Activated CD4-positive, alpha-beta T cell treated with anti-CD3 and anti-CD28 coated beads for 36 hours (primary cell): Measurements from ENCODE around the gene KIF6. TPM values are rescaled to one million over a fixed set of nuclear protein-coding genes. Genes with fewer than 3 reads are reported as not detected.

Experiments used
- ATAC-seq: fragments of 200-7000 bp; cut with Tn5 transposase; one replicate; pipeline ENCODE4 v1.10.0; 2021; ENCODE audit warnings: mild to moderate bottlenecking, moderate library complexity
- CTCF ChIA-PET: fragments of 350-600 bp; sonication (Branson Sonifier 250); formaldehyde crosslinking; loops from one replicate; lab custom pipeline; 2021; ENCODE audit warnings: antibody characterized with exemption; lab: Charles Lee
- POLR2A ChIA-PET: fragments of 350-600 bp; sonication (Branson Sonifier 250); formaldehyde crosslinking; loops from one replicate; lab custom pipeline; 2021; ENCODE audit warnings: antibody characterized with exemption, inconsistent platforms; lab: Charles Lee
- DNase-seq: peaks from one replicate; pipeline ENCODE4 v3.0.0-alpha.2; 2020
- H3K27ac Mint-ChIP-seq: one replicate; pipeline ENCODE4 v1.8.0; 2021; ENCODE audit warnings: mixed read lengths
- H3K27me3 Mint-ChIP-seq: one replicate; pipeline ENCODE4 v1.8.0; 2021; ENCODE audit warnings: mixed read lengths
- H3K36me3 Mint-ChIP-seq: one replicate; pipeline ENCODE4 v1.8.0; 2021; ENCODE audit warnings: low read depth, mixed read lengths
- H3K4me1 Mint-ChIP-seq: one replicate; pipeline ENCODE4 v1.8.0; 2021; ENCODE audit warnings: mixed read lengths
- H3K4me3 Mint-ChIP-seq: one replicate; pipeline ENCODE4 v1.8.0; 2021; ENCODE audit warnings: mild to moderate bottlenecking, moderate library complexity, mixed read lengths
- H3K9me3 Mint-ChIP-seq: one replicate; pipeline ENCODE4 v1.8.0; 2021; ENCODE audit warnings: low read depth, mixed read lengths
- intact Hi-C, 2 experiments: fragments of 100-400 bp; cut with DNase I in 1 of 2; cut with micrococcal nuclease in 1 of 2; formaldehyde crosslinking; loops; one replicate each; pipeline versions ENCODE4 v1.14.2 to v1.15.1; 2022 to 2024; cut with DNase I, micrococcal nuclease
- total RNA-seq, 2 experiments: library from RNA; stranded (reverse); gene quantifications; one replicate each; pipeline ENCODE4 v1.2.3, GENCODE V29; 2021

KIF6 gene
- total RNA-seq, 2 experiments from 2014 or later: 0.43 to 0.49 TPM

- Mint-ChIP-seq H3K9me3 (peaks cover 7% of the 10 kb centered on the region), H3K27me3 (peaks cover 21% of the 10 kb centered on the region), H3K36me3 (peaks cover 4% of the 10 kb centered on the region), H3K27ac (no peak overlapping the region), H3K4me1 (peaks cover 6% of the 10 kb centered on the region), H3K4me3 (no peak overlapping the region)
- ChIA-PET CTCF (interaction anchor here (0.6 kb wide), 1 partner anchor 89 kb away, joined by 3 read pairs; no protein-coding TSS in a partner anchor), POLR2A (interaction anchor here (0.7 kb wide), 1 partner anchor 239 kb away, joined by 7 read pairs; no protein-coding TSS in a partner anchor)
- intact Hi-C loops: no loop called here
- DNase-seq (no peak), ATAC-seq (no peak)
These were observed 271.2 kb downstream of the KIF6 start for GRCh38 chr6:39453956-39454524.

- Mint-ChIP-seq H3K4me1 (peaks cover 6% of the 10 kb centered on the region), H3K27ac (no peak overlapping the region), H3K36me3 (peaks cover 4% of the 10 kb centered on the region), H3K27me3 (peaks cover 23% of the 10 kb centered on the region), H3K4me3 (no peak overlapping the region), H3K9me3 (peaks cover 7% of the 10 kb centered on the region)
- ChIA-PET POLR2A (no interaction called here), CTCF (no interaction called here)
- DNase-seq: no peak
- intact Hi-C loops: no loop called here
- no peak for ATAC-seq
These were observed 272.0 kb downstream of the KIF6 start for GRCh38 chr6:39453241-39453640.

GRCh38 chr6:39452306-39453145 lies 272.7 kb downstream of the KIF6 start:
- intact Hi-C loops: no loop called here
- ChIA-PET CTCF (interaction anchor here (0.6 kb wide), 1 partner anchor 469 kb away, joined by 3 read pairs; no protein-coding TSS in a partner anchor), POLR2A (no interaction called here)
- Mint-ChIP-seq H3K9me3 (peaks cover 7% of the 10 kb centered on the region), H3K27ac (no peak overlapping the region), H3K4me3 (no peak overlapping the region), H3K4me1 (peaks cover 6% of the 10 kb centered on the region), H3K27me3 (peaks cover 23% of the 10 kb centered on the region), H3K36me3 (peaks cover 4% of the 10 kb centered on the region)
- peak; percentile 39 for ATAC-seq
- peak; percentile 11 for DNase-seq

GRCh38 chr6:39451831-39452230 lies 273.4 kb downstream of the KIF6 start:
- H3K9me3 Mint-ChIP-seq: peaks cover 7% of the 10 kb centered on the region
- CTCF ChIA-PET: interaction anchor here (0.6 kb wide), 1 partner anchor 470 kb away, joined by 3 read pairs; no protein-coding TSS in a partner anchor
- H3K4me3 Mint-ChIP-seq: no peak overlapping the region
- no peak overlapping the region for H3K27ac Mint-ChIP-seq
- H3K36me3 Mint-ChIP-seq: peaks cover 4% of the 10 kb centered on the region
- peaks cover 10% of the 10 kb centered on the region for H3K4me1 Mint-ChIP-seq
- POLR2A ChIA-PET: no interaction called here
- ATAC-seq (peak; percentile 44), DNase-seq (peak; percentile 38)
- intact Hi-C loops: no loop called here
- peaks cover 23% of the 10 kb centered on the region for H3K27me3 Mint-ChIP-seq

GRCh38 chr6:39449022-39449421 lies 276.2 kb downstream of the KIF6 start:
- intact Hi-C loops: no loop called here
- DNase-seq: no peak
- no peak for ATAC-seq
- ChIA-PET CTCF (no interaction called here), POLR2A (no interaction called here)
- Mint-ChIP-seq H3K36me3 (peaks cover 1% of the 10 kb centered on the region), H3K27ac (no peak overlapping the region), H3K27me3 (peaks cover 23% of the 10 kb centered on the region), H3K4me1 (peaks cover 14% of the 10 kb centered on the region), H3K4me3 (no peak overlapping the region), H3K9me3 (peaks cover 4% of the 10 kb centered on the region)

- no peak for DNase-seq
- intact Hi-C loops: no loop called here
- ChIA-PET CTCF (no interaction called here), POLR2A (no interaction called here)
- no peaks in the 10 kb centered on the region for H3K9me3 Mint-ChIP-seq
- no peak overlapping the region for H3K4me3 Mint-ChIP-seq
- peaks cover 15% of the 10 kb centered on the region for H3K27me3 Mint-ChIP-seq
- peak; percentile 36 for ATAC-seq
- H3K27ac Mint-ChIP-seq: no peak overlapping the region
- no peaks in the 10 kb centered on the region for H3K36me3 Mint-ChIP-seq
- H3K4me1 Mint-ChIP-seq: peaks cover 8% of the 10 kb centered on the region
These were observed 278.3 kb downstream of the KIF6 start for GRCh38 chr6:39446909-39447308.

- ATAC-seq: no peak
- no peak overlapping the region for H3K27ac Mint-ChIP-seq
- no peak overlapping the region for H3K4me3 Mint-ChIP-seq
- H3K4me1 Mint-ChIP-seq: peaks cover 8% of the 10 kb centered on the region
- H3K36me3 Mint-ChIP-seq: no peaks in the 10 kb centered on the region
- DNase-seq: no peak
- ChIA-PET CTCF (interaction anchor here (0.7 kb wide), 1 partner anchor 144 kb away, joined by 3 read pairs; no protein-coding TSS in a partner anchor), POLR2A (no interaction called here)
- H3K9me3 Mint-ChIP-seq: no peaks in the 10 kb centered on the region
- peaks cover 8% of the 10 kb centered on the region for H3K27me3 Mint-ChIP-seq
- intact Hi-C loops: no loop called here
These were observed 279.5 kb downstream of the KIF6 start for GRCh38 chr6:39445667-39446066.

- H3K4me1 Mint-ChIP-seq: peaks cover 8% of the 10 kb centered on the region
- DNase-seq: no peak
- H3K36me3 Mint-ChIP-seq: no peaks in the 10 kb centered on the region
- H3K9me3 Mint-ChIP-seq: no peaks in the 10 kb centered on the region
- CTCF ChIA-PET: no interaction called here
- POLR2A ChIA-PET: no interaction called here
- H3K27me3 Mint-ChIP-seq: peaks cover 10% of the 10 kb centered on the region
- no peak overlapping the region for H3K4me3 Mint-ChIP-seq
- ATAC-seq: no peak
- intact Hi-C loops: no loop called here
- no peak overlapping the region for H3K27ac Mint-ChIP-seq
These were observed 280.7 kb downstream of the KIF6 start for GRCh38 chr6:39444479-39445019.

- CTCF ChIA-PET: no interaction called here
- Mint-ChIP-seq H3K27me3 (peaks cover 7% of the 10 kb centered on the region), H3K4me3 (no peak overlapping the region), H3K4me1 (peaks cover 6% of the 10 kb centered on the region), H3K9me3 (no peaks in the 10 kb centered on the region), H3K27ac (no peak overlapping the region), H3K36me3 (no peaks in the 10 kb centered on the region)
- POLR2A ChIA-PET: no interaction called here
- no peak for DNase-seq
- intact Hi-C loops: no loop called here
- no peak for ATAC-seq
These were observed 283.2 kb downstream of the KIF6 start for GRCh38 chr6:39441986-39442385.

GRCh38 chr6:39441301-39441700 lies 283.9 kb downstream of the KIF6 start:
- ATAC-seq (no peak), DNase-seq (no peak)
- Mint-ChIP-seq H3K4me1 (peaks cover 2% of the 10 kb centered on the region), H3K36me3 (no peaks in the 10 kb centered on the region), H3K27me3 (peaks cover 7% of the 10 kb centered on the region), H3K27ac (no peak overlapping the region), H3K9me3 (no peaks in the 10 kb centered on the region), H3K4me3 (no peak overlapping the region)
- intact Hi-C loops: no loop called here
- ChIA-PET POLR2A (no interaction called here), CTCF (no interaction called here)

- ChIA-PET CTCF (no interaction called here), POLR2A (no interaction called here)
- no peaks in the 10 kb centered on the region for H3K4me1 Mint-ChIP-seq
- DNase-seq (no peak), ATAC-seq (no peak)
- intact Hi-C loops: no loop called here
- H3K27ac Mint-ChIP-seq: no peak overlapping the region
- no peaks in the 10 kb centered on the region for H3K9me3 Mint-ChIP-seq
- peaks cover 4% of the 10 kb centered on the region for H3K27me3 Mint-ChIP-seq
- no peak overlapping the region for H3K4me3 Mint-ChIP-seq
- H3K36me3 Mint-ChIP-seq: no peaks in the 10 kb centered on the region
These were observed 285.2 kb downstream of the KIF6 start for GRCh38 chr6:39440039-39440426.
